Stimulated activated CD4-positive, alpha-beta T cell treated with anti-CD3 and anti-CD28 coated beads, TNF-alpha, amount 100 ng/mL, for 4 hours (primary cell): ENCODE data around the gene NAT8L.

Experiments
- DNase-seq, 3 experiments: peaks; one replicate each; pipeline ENCODE4 v3.0.0-alpha.2; 2020; ENCODE audit warnings: low read depth in 3 of 3

Gene NAT8L

GRCh38 chr4:2045518-2045951 is 13.6 kb upstream of the NAT8L start:
- no peak for DNase-seq

- no peak for DNase-seq
Observed at GRCh38 chr4:2046031-2046961, 12.8 kb upstream of the NAT8L start.

- DNase-seq: no peak
Observed at GRCh38 chr4:2047031-2047660, 12.0 kb upstream of the NAT8L start.

- DNase-seq: no peak
Observed at GRCh38 chr4:2047781-2048581, 11.1 kb upstream of the NAT8L start.

GRCh38 chr4:2048831-2049230 is 10.3 kb upstream of the NAT8L start:
- DNase-seq: no peak

GRCh38 chr4:2049381-2049780 is 9.7 kb upstream of the NAT8L start:
- no peak for DNase-seq

- DNase-seq: no peak
Observed at GRCh38 chr4:2049811-2050210, 9.3 kb upstream of the NAT8L start.

GRCh38 chr4:2051086-2051485 is 8.0 kb upstream of the NAT8L start:
- DNase-seq: no peak

GRCh38 chr4:2054217-2054616 is 4.9 kb upstream of the NAT8L start:
- DNase-seq: no peak

GRCh38 chr4:2057382-2058065 is 1.6 kb upstream of the NAT8L start:
- DNase-seq: no peak

- DNase-seq: peak in 1 of 3 experiments; percentile 10
Observed at GRCh38 chr4:2058264-2059045, 672 bp upstream of the NAT8L start.

GRCh38 chr4:2059726-2060602 is 837 bp downstream of the NAT8L start:
- DNase-seq: no peak

- no peak for DNase-seq
Observed at GRCh38 chr4:2060611-2061185, 1.6 kb downstream of the NAT8L start.

- no peak for DNase-seq
Observed at GRCh38 chr4:2061186-2062131, 2.3 kb downstream of the NAT8L start.

- DNase-seq: no peak
Observed at GRCh38 chr4:2062168-2062807, 3.2 kb downstream of the NAT8L start.

GRCh38 chr4:2062808-2063524 is 3.8 kb downstream of the NAT8L start:
- DNase-seq: no peak
